ENCODE results near the gene CECR2. TPM values are rescaled to one million over a fixed set of nuclear protein-coding genes. Genes with fewer than 3 reads are reported as not detected.

Gene CECR2
- total RNA-seq, 1 experiment from 2014 or later = not detected

DNA sequence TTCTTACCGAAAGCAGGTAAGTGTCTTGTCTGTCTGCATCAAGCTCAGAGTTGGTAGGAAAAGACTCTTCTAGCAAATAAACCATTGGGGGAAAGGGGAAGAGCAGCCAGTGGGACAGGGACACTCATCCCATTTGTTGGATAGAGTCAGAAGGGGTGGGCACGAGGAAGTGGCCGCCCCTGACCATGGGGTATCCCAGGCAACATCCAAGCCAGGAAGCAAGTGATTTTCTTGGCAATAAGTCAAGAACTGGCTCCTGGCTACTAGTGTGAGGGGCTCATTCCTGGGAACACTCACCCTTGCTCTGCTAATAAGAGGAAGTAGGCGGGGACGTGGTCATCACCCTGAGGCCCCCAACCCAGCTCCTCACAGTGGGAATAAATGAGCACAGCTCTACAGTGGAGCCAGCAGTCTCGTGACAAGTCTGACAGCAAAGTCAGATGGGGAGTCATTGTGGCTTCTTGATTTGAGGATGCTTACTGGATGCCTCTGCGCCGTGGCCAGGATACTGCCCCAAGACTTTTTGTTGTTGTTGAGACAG, 200.8 kb downstream of the CECR2 start:
- no peak for DNase-seq (ENCODE audit: low spot score)

GRCh38 chr22:17570851-17571631, 201.8 kb downstream of the CECR2 start:
- no peak for DNase-seq (ENCODE audit: low spot score)

DNA sequence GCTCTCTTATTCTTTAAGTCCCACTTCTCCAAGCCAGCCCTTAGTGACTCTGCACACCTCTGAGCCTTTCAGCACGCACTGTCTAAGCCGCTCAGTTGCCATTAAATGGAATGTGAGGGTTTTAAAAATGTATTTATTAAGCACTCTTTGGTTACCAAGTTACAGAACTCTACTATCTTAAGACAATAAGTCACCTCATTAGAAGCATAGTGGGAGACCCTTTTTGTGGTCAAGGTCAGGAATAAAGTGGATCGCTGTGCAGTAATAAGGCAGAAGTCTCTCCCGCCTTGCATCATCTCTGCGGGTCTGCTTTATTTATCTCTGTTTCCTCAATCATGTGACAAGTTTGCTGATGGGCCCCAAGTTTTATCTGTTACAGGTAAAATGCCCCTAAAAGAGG, 205.9 kb downstream of the CECR2 start:
- no peak for DNase-seq (ENCODE audit: low spot score)

- DNase-seq (ENCODE audit: low spot score) = no peak
These were observed 206.4 kb downstream of the CECR2 start for GRCh38 chr22:17575681-17576080.

- no peak for DNase-seq (ENCODE audit: low spot score)
These were observed 207.2 kb downstream of the CECR2 start for GRCh38 chr22:17576470-17576869.

- DNase-seq (ENCODE audit: low spot score) = no peak
These were observed 209.0 kb downstream of the CECR2 start for GRCh38 chr22:17578136-17578754.

DNA sequence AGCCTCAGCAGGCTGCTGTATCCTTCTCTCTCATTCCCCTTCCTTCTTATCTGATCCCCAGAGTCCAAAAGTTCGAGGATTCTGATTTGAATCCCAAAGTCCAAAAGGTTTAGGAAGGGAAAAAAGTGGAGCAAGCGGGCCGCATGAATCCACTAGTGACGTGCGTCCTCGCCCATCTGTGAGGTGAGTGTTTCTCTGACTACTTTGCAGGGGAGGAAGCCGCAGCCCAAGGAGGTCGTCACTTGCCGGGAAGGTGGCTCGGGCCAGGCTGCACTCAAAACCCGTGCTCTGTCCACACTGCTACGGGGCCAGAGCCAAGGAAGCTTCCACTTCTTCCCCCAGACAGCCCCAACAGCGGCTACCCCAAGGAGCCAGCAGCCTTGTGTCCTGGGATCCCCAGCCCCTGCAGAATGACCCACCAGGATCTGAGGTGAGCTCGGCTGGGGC, 210.3 kb downstream of the CECR2 start:
- DNase-seq (ENCODE audit: low spot score) = no peak

GRCh38 chr22:17580441-17581031, 211.3 kb downstream of the CECR2 start:
- DNase-seq (ENCODE audit: low spot score) = no peak

DNA sequence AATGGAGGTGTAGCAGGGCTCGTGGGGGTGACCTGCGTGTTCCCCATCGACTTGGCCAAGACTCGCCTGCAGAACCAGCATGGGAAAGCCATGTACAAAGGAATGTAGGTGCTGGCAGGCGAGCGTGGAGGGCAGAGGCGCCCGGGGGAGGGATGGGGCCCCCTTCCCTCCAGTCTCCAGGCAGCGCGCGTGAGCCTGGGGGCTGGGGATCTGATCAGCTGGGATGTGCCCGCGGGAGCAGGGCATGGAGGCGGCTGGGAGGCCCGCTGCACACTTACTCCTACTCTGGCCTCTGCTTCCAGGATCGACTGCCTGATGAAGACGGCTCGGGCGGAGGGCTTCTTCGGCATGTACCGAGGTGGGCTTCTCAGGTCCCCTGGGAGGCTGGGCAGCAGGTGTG, 211.8 kb downstream of the CECR2 start:
- no peak for DNase-seq (ENCODE audit: low spot score)

GRCh38 chr22:17581631-17582030, 212.4 kb downstream of the CECR2 start:
- no peak for DNase-seq (ENCODE audit: low spot score)

DNA sequence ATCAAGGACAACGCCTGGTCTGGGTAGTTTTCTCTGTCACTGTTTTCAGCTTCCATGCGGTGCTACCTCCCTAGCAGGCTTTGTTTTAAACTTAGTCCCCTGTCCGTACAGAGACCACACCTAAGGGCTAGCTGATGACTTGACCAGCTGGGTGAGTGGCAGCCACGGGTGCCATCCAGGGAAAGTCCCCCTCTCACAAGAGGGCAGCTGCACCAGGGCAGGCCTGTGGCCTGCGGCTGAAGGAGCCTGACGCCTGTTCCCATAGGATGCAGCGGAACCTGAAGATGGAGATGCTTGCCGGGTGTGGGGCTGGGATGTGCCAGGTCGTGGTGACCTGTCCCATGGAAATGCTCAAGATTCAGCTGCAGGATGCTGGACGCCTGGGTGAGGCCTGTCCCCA, 213.9 kb downstream of the CECR2 start:
- DNase-seq (ENCODE audit: low spot score) = no peak

GRCh38 chr22:17586831-17587440, 217.7 kb downstream of the CECR2 start:
- DNase-seq (ENCODE audit: low spot score) = no peak

- no peak for DNase-seq (ENCODE audit: low spot score)
These were observed 218.4 kb downstream of the CECR2 start for GRCh38 chr22:17587629-17588028.

DNA sequence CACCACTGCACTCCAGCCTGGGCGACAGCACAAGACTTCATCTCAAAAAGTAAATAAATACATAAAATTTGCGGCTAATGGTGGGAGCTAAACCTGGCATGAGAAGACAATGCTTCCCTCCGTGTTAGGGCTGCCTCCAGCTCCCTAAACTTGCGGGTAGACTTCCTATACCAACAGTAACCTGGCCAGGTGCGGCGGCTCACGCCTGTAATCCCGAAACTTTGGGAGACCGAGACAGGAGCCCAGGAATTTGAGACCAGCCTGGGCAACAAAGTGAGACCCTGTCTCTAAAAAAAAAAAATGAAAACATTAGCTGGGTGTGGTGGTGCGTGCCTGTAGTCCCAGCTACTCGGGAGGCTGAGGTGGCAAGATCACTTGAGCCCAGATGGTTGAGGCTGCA, 219.3 kb downstream of the CECR2 start:
- DNase-seq (ENCODE audit: low spot score) = no peak

GRCh38 chr22:17589810-17590375, 220.6 kb downstream of the CECR2 start:
- no peak for DNase-seq (ENCODE audit: low spot score)

DNA sequence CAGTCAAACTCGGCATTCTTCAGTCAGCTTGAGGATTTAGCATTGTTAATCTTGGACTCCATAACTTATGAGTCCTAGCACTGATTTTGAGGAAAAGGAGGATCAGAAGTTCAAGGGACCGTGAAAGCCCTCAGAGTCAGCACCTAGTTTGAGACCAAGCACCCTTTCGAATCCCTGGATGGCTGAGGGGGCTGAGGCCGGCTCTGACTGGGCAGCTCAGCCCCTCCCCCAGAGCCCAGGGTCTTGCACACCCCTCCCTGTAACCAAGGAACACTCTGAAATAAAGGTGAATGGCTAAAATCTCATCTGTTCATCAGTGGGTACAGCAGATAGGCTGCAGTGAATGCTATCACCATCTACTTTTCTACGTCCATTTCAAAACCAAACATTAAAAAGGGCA, 221.3 kb downstream of the CECR2 start:
- no peak for DNase-seq (ENCODE audit: low spot score)

- no peak for DNase-seq (ENCODE audit: low spot score)
These were observed 222.9 kb downstream of the CECR2 start for GRCh38 chr22:17592201-17592600.

- DNase-seq (ENCODE audit: low spot score) = no peak
These were observed 227.0 kb downstream of the CECR2 start for GRCh38 chr22:17596226-17596625.

DNA sequence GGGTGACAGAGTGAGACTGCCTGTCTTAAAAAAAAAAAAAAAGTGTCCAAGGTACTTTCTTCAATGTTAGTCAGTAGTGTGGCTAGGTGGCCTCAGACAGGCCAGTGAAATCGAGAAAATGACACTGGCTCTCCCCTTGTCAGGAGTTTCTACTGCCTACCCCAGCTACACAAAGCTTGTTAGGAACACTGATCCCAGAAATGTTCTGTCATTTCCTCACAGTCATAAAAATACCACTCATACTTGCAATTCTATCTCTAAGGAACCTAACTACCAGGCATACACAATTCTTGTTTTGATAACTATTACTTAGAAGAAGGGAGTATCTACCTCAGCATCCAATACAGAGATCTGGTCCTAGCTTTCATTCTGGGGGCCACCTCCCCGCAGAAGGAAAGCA, 228.0 kb downstream of the CECR2 start:
- no peak for DNase-seq (ENCODE audit: low spot score)

- no peak for DNase-seq (ENCODE audit: low spot score)
These were observed 229.1 kb downstream of the CECR2 start for GRCh38 chr22:17598318-17598717.

DNA sequence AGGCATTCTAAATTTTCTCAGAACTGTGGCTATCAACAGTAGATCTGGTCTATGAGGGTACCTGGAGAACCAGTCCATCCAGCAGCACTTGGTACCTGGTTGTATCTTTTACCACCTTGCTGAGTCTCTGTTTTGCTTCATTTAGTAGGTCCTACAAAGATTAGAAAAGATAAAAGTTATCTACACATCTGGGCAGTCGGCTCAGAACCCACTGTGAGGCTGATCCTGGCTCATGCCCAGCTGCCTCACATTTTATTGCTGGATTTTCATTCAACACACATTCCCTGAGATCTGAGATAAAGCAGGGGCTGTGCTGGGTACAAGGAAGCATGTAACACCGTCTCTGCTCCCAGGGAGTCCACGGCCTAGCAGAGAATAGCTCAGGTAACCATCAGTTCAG, 231.8 kb downstream of the CECR2 start:
- DNase-seq (ENCODE audit: low spot score) = peak; percentile 10

DNA sequence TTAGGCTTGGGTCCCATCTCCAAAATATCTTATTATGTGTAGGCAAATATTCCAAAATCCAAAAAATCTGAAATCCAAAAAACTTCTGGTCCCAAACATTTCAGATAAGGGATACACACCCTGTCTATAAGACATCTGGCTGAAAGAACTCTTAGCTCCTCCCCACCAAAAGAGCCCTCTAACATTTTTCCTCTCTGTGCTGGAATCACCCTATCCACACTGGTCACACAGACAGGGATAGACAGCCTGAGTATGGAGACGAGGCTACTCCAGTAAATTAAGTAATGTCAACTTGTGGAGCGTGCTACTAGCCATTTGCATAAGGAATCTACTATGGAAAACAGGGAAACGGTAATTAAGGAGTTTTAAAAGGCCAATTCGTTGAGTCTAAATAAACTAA, 234.4 kb downstream of the CECR2 start:
- DNase-seq (ENCODE audit: low spot score) = no peak
